BJ (cell line): ENCODE results near the gene CRYL1. TPM values are rescaled to one million over a fixed set of nuclear protein-coding genes. Genes with fewer than 3 reads are reported as not detected.

Source experiments
- CTCF ChIA-PET: fragments of 350-600 bp; formaldehyde crosslinking; extraction: SDS; loops from one replicate; lab custom pipeline; 2021; ENCODE audit warnings: antibody characterized with exemption, inconsistent platforms; lab: Yijun Ruan, JAX
- POLR2A ChIA-PET: fragments of 300-600 bp; sonication (Branson Sonifier 250); formaldehyde crosslinking; extraction: SDS; loops from one replicate; lab custom pipeline; 2021; ENCODE audit warnings: antibody characterized with exemption; lab: Charles Lee
- DNase-seq: peaks from one replicate; pipeline ENCODE4 v3.0.0-alpha.2; 2011; ENCODE audit warnings: low read depth
- H3K27me3 ChIP-seq: 2 replicates; pipeline ENCODE4 v1.6.0; 2011; ENCODE audit warnings: low read length; ENCODE audit not compliant: control insufficient read depth, insufficient read depth
- H3K36me3 ChIP-seq: 2 replicates; pipeline ENCODE4 v1.5.1; 2011; ENCODE audit warnings: low read length; ENCODE audit not compliant: control insufficient read depth, insufficient read depth
- H3K4me3 ChIP-seq: 2 replicates; pipeline ENCODE4 v1.5.1; 2011; ENCODE audit warnings: low read depth, mild to moderate bottlenecking, control low read depth, low read length
- CTCF ChIP-seq: IDR thresholded peaks from 2 replicates; pipeline ENCODE4 v1.5.1; 2011; ENCODE audit warnings: low read depth, mild to moderate bottlenecking, control low read depth, inconsistent platforms, low read length, moderate library complexity; ENCODE audit not compliant: insufficient read depth
- polyA plus RNA-seq: library from polyadenylated mRNA; depleted of rRNA; stranded (reverse); fragments of >200 nt; gene quantifications from 2 replicates; pipeline ENCODE4 v1.2.3, GENCODE V29; 2011

Gene CRYL1
- polyA plus RNA-seq, 1 experiment: 30.6 TPM

GRCh38 chr13:20528452-20528851 is 2.8 kb upstream of the CRYL1 start:
- DNase-seq: no peak
- ChIA-PET CTCF (interaction anchor here (0.7 to 0.8 kb wide), 2 partner anchors 12 to 13 kb away, joined by 3 to 4 read pairs; no protein-coding TSS in a partner anchor), POLR2A (no interaction called here)
- Histone ChIP-seq H3K27me3 (no peaks in the 10 kb centered on the region), H3K4me3 (no peak overlapping the region), H3K36me3 (no peaks in the 10 kb centered on the region)
- no peak for TF ChIP-seq CTCF

- peak overlapping the region; percentile 71 for H3K4me3 ChIP-seq
- no peaks in the 10 kb centered on the region for H3K36me3 ChIP-seq
- CTCF ChIA-PET: interaction anchor here (1.0 kb wide), 1 partner anchor 302 kb away, joined by 4 read pairs; no protein-coding TSS in a partner anchor
- DNase-seq: no peak
- POLR2A ChIA-PET: no interaction called here
- H3K27me3 ChIP-seq: no peaks in the 10 kb centered on the region
- no peak for TF ChIP-seq CTCF
Measured at GRCh38 chr13:20526664-20527063, 1.0 kb upstream of the CRYL1 start.

GRCh38 chr13:20525144-20525600 is 485 bp downstream of the CRYL1 start:
- Histone ChIP-seq H3K4me3 (peak overlapping the region; percentile 71), H3K36me3 (no peaks in the 10 kb centered on the region), H3K27me3 (no peaks in the 10 kb centered on the region)
- ChIA-PET CTCF (interaction anchor here (0.9 kb wide), 1 partner anchor 39 kb away, joined by 4 read pairs; no protein-coding TSS in a partner anchor), POLR2A (no interaction called here)
- DNase-seq: no peak
- no peak for TF ChIP-seq CTCF

GRCh38 chr13:20521364-20522115 is 4.1 kb downstream of the CRYL1 start:
- Histone ChIP-seq H3K36me3 (no peaks in the 10 kb centered on the region), H3K27me3 (no peaks in the 10 kb centered on the region), H3K4me3 (no peak overlapping the region)
- DNase-seq: no peak
- ChIA-PET POLR2A (no interaction called here), CTCF (interaction anchor here (0.8 to 2.0 kb wide), 2 partner anchors 10 to 404 kb away, joined by 3 to 5 read pairs; no protein-coding TSS in a partner anchor)
- no peak for TF ChIP-seq CTCF

DNA sequence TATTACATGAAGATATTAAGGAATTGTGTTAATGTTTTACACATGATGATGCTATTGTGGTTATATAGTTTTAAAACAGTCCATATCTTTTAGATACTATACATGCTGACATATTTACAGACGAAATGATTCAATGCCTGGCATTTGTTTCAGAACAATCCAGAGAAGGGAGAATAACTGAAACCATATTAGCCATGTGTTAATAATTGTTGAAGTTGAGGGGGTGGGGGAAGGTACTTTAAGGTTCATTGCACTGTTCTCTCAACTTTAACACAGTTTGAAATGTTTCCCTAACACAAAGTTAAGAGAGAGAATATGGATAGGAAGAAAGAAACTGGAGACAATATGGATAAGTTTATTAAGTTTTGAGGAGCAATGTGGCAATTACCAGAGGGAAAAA is 5.8 kb downstream of the CRYL1 start:
- no peak for TF ChIP-seq CTCF
- ChIA-PET POLR2A (no interaction called here), CTCF (no interaction called here)
- H3K27me3 ChIP-seq: no peaks in the 10 kb centered on the region
- H3K36me3 ChIP-seq: no peaks in the 10 kb centered on the region
- H3K4me3 ChIP-seq: no peak overlapping the region
- DNase-seq: no peak
